ENCODE results near the gene TRPM1. TPM values are rescaled to one million over a fixed set of nuclear protein-coding genes. Genes with fewer than 3 reads are reported as not detected.
A peak's percentile ranks its signal among the peaks of the same experiment; 100 is the strongest.
"Not testable (repeated sequence)": the region's sequence is repeated elsewhere in the genome, so short reads cannot be mapped to it uniquely, and the experiment has no call there.

Gene TRPM1
- total RNA-seq, 2 donors from 2014 or later, result not detected

GRCh38 chr15:31088672-31089367 is 12.7 kb downstream of the TRPM1 start:
- intact Hi-C loops (cut with DNase I, micrococcal nuclease), result no loop called here
- no peak for ATAC-seq

GRCh38 chr15:31088041-31088440 is 13.5 kb downstream of the TRPM1 start:
- ATAC-seq; intact Hi-C loops (cut with DNase I, micrococcal nuclease); DNase-seq: not testable (repeated sequence)

More at GRCh38 chr15:31088672-31089367, 12.7 kb downstream of the TRPM1 start:
- no peak for DNase-seq

DNA sequence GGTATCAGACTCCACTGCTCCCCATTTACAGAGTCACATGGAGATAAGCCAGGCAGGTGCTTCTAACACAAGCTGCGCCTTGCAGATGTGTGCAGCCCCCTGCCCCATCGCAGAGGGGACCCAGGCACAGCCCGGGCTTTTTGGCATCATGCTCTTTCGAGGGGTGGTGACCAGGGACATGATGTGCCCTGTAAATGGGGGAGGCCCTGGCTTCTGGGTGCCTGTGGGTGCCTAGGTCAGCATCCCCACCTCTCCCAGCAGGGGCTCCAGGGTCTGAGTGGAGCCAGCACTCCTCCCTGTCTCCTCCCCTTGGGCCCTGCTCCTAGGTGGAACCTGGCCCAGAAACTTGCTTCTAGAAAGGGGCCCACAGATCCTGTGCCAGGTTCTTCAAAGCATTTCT is 15.2 kb downstream of the TRPM1 start:
- ATAC-seq (no peak), DNase-seq (no peak)
- intact Hi-C loops (cut with DNase I, micrococcal nuclease), result no loop called here

GRCh38 chr15:31085359-31085758 is 16.2 kb downstream of the TRPM1 start:
- ATAC-seq (peak; percentile 14), DNase-seq (no peak)
- intact Hi-C loops (cut with DNase I, micrococcal nuclease), result no loop called here

DNA sequence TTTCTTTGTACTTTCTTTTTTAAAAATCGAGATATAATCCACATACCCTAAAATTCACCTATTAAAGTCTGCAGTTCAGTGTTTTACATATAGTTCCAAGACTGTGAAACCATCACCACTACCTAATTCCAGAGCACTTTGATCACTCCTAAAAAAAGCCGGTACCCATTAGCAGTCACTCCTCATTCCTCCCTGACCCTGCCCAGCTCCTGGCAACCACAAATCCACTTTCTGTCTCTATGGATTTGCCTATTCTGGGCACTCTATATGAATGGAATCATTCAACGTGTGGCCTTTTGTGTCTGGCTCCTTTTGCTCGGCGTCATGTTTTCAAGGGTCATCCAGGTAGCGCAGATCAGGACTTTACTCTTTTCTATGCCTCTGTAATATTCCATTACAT is 17.3 kb downstream of the TRPM1 start:
- intact Hi-C loops (cut with DNase I, micrococcal nuclease), result no loop called here
- no peak for DNase-seq
- ATAC-seq, result no peak

- intact Hi-C loops (cut with DNase I, micrococcal nuclease), result no loop called here
- ATAC-seq (peak; percentile 75), DNase-seq (peak in 1 of 2 donors; percentile 68)
Observed at GRCh38 chr15:31083370-31083780, 18.1 kb downstream of the TRPM1 start.

GRCh38 chr15:31082771-31083369 is 18.7 kb downstream of the TRPM1 start:
- DNase-seq (peak in 1 of 2 donors; percentile 40), ATAC-seq (peak; percentile 80)
- intact Hi-C loops (cut with DNase I, micrococcal nuclease), result no loop called here

DNA sequence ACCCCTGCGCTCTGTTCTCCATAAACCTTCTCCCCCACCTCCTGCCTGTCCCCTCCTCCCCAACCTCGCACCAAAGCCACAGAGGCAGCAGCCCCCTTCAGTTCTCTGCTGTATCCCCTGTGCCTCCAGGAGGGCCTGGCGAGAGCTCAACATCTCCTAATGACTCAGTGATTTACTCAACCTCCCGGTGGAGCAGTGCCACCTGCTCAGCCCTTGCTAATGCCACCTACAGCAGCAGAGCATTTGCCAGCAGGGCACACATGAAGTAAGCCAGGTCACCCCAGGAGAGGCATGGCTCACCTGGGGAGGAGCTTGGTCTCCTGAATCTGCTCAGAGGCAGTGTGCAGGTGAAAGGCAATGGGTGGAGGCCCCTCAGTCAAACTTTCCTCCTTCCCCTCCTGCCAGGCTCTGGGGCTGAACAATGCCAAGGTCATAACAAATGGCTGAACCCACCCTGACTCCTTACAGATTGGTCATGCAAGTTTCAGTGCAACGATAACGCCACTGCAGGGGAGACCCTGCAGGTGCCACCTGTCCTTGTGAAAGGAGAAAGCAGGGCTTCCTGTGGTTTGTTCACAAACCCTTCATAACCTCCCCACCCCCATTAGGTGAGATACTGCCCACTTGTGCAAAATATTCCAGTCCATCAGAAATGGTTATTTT is 19.8 kb downstream of the TRPM1 start:
- peak; percentile 27 for ATAC-seq

GRCh38 chr15:31081056-31081455 is 20.5 kb downstream of the TRPM1 start:
- intact Hi-C loops (cut with DNase I, micrococcal nuclease), result no loop called here
- ATAC-seq (no peak), DNase-seq (no peak)

More for the DNA sequence above, 19.8 kb downstream of the TRPM1 start:
- DNase-seq, result peak in 1 of 2 donors; percentile 18
- intact Hi-C loops (cut with DNase I, micrococcal nuclease), result no loop called here

GRCh38 chr15:31080591-31081014 is 20.9 kb downstream of the TRPM1 start:
- DNase-seq, result peak in 1 of 2 donors; percentile 41
- ATAC-seq, result no peak
- intact Hi-C loops (cut with DNase I, micrococcal nuclease), result no loop called here

DNA sequence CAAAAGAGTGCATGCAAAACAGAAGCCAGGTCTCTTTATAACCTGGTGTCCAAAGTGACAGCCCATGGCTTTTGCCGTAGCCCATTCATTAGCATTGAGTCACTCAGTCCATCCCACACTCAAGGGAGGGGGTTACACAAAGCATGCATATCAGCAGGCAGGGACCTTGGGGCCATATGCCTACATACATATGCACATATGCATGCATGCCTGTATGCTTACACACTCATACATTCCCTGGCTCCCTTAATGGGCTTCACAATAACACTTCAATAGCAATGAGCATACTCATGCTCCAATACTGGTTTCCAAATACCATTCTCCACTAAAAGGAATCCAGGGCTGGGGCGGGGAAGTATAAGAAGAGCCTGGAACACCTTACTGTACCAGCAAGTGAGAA is 22.0 kb downstream of the TRPM1 start:
- ATAC-seq (no peak), DNase-seq (no peak)
- intact Hi-C loops (cut with DNase I, micrococcal nuclease), result no loop called here

DNA sequence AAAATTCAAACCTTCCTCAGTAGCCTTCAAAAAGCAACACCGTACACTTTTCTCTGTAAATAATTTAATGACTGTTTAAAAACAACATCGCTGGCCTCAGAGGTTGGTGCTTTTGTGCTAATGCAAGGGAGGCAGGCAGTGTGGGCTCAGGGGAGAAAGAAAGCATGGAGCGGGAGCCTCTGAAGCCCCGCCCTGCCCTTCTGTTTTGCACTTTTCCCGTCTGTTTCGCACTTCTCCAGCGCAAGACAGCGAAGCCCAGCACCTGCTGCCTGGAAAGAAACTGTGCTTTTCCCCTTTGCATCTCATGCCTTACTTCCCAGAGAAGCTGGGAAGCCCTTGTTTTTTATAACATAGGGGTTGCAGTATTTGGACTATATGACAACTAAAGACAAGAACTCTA is 23.1 kb downstream of the TRPM1 start:
- no peak for DNase-seq
- intact Hi-C loops (cut with DNase I, micrococcal nuclease), result no loop called here

GRCh38 chr15:31077941-31078340 is 23.6 kb downstream of the TRPM1 start:
- ATAC-seq (no peak), DNase-seq (no peak)
- intact Hi-C loops (cut with DNase I, micrococcal nuclease), result no loop called here

More for the DNA sequence above, 23.1 kb downstream of the TRPM1 start:
- ATAC-seq, result no peak

DNA sequence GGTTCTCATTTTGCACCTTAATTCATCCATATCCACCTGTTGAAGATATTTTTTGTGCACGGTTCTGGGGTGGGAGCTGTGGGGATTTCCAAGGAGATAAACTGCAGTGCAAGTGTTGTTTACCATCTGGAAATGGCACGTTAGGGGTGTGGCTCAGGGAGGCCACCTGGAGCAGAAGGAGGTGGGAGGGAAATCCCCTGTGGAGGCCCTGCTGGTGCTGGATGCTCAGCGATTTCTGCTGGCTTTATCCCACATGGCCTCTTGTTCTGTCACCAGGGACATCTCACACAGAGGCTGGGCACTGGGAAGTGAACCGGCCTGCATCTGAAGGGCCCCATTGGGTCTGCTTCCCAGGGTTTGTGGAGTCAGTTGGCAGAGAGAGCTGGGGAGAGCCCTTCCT is 24.3 kb downstream of the TRPM1 start:
- ATAC-seq (peak; percentile 89), DNase-seq (peak in 1 of 2 donors; percentile 31)
- intact Hi-C loops (cut with DNase I, micrococcal nuclease), result no loop called here

- DNase-seq (no peak), ATAC-seq (no peak)
- intact Hi-C loops (cut with DNase I, micrococcal nuclease), result no loop called here
Observed at GRCh38 chr15:31074321-31074720, 27.2 kb downstream of the TRPM1 start.

- ATAC-seq (no peak), DNase-seq (no peak)
- intact Hi-C loops (cut with DNase I, micrococcal nuclease), result no loop called here
Observed at GRCh38 chr15:31070867-31071266, 30.7 kb downstream of the TRPM1 start.

DNA sequence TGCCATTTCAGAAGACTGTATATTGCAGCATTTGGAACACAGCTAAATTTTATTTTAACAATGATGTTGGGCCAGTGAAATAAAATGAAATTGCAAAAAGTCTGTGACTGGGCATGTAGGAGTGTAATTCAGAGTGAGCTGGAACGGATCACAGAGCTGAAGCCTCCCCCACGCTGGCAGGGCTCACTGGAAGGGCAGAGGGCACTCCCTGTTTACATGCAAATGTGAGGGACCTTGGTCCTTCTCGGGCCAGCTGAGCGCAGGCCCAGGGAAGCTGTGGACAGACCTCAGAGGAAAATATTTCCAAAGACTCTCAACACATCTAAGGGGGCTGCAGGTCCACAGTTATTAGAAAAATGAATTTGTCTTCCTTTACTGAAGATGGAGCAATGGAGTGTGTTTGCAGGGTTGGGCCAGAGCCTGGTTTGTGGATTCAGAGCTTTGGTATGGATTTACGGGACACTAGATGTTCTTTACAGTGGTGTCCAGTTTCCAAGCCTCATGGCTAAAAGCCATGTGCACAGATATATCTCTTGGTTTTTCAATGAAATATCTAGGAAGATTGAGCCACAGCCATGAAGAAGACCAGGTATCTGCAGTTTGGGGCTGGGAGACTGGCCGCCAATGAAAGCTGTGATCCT is 32.0 kb downstream of the TRPM1 start:
- ATAC-seq, result peak; percentile 67
- DNase-seq, result no peak
- intact Hi-C loops (cut with DNase I, micrococcal nuclease), result no loop called here

DNA sequence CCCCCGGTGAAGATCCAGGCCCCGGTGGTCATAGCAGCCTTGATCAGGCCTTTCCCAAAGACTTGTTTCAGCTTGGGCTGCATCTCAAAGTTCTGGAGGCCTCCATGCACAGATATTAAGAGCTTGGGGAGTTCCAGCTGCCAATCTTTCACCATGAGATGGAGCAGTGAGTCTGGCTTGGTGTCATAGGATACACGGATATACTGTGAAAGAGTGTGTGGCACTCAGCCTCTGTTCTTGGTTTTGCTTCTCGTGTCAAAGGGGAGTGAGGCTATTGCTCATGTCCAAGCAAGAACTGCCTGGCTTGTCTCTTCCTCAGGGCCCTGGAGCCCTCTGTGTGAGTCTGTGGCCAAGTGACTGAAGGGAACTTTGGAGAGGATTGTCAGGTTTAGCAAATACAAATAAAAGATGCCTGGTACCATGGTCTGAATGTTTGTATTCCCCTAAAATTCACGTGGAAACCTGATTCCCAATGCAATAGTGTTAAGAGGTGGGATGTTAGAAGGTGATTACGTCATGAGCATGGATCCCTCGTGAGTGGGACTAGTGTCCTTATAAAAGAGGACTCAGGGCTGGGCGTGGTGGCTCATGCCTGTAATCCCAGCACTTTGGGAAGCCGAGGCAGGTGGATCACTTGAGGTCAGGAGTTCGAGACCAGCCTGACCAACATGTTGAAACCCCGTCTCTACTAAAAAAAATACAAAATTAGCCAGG is 33.5 kb downstream of the TRPM1 start:
- DNase-seq (no peak), ATAC-seq (no peak)
- intact Hi-C loops (cut with DNase I, micrococcal nuclease), result no loop called here

GRCh38 chr15:31065824-31066223 is 35.7 kb downstream of the TRPM1 start:
- intact Hi-C loops (cut with DNase I, micrococcal nuclease), result no loop called here
- DNase-seq, result no peak
- no peak for ATAC-seq
